ENCODE data around the gene LINC01488. TPM values are rescaled to one million over a fixed set of nuclear protein-coding genes. Genes with fewer than 3 reads are reported as not detected.

The LINC01488 gene
- polyA plus RNA-seq, 6 donors from 2014 or later: not detected

- DNase-seq: no peak
These were observed 693 bp upstream of the LINC01488 start for GRCh38 chr11:69480547-69481392.

GRCh38 chr11:69482322-69482721 lies 859 bp downstream of the LINC01488 start:
- no peak for ATAC-seq (ENCODE audit: low read depth in 2 of 2)
- Mint-ChIP-seq H3K27ac (no peak overlapping the region), H3K9me3 (no peaks in the 10 kb centered on the region), H3K27me3 (peaks cover 0 to 8% (median 0%) of the 10 kb centered on the region in 3 donors), H3K4me1 (peaks cover 0 to 4% (median 0%) of the 10 kb centered on the region in 3 donors), H3K4me3 (no peak overlapping the region), H3K36me3 (no peaks in the 10 kb centered on the region)
- no peak for DNase-seq

More at GRCh38 chr11:69480547-69481392, 693 bp upstream of the LINC01488 start:
- H3K9me3 Mint-ChIP-seq: no peaks in the 10 kb centered on the region
- H3K27ac Mint-ChIP-seq: no peak overlapping the region
- H3K27me3 Mint-ChIP-seq: peaks cover 0 to 10% (median 0%) of the 10 kb centered on the region in 3 donors
- H3K4me1 Mint-ChIP-seq: peaks cover 0 to 4% (median 0%) of the 10 kb centered on the region in 3 donors
- H3K4me3 Mint-ChIP-seq: no peak overlapping the region
- no peak for ATAC-seq (ENCODE audit: low read depth in 2 of 2)
- H3K36me3 Mint-ChIP-seq: no peaks in the 10 kb centered on the region

GRCh38 chr11:69483170-69483569 lies 1.7 kb downstream of the LINC01488 start:
- Mint-ChIP-seq H3K9me3 (no peaks in the 10 kb centered on the region), H3K4me1 (peaks cover 0 to 4% (median 0%) of the 10 kb centered on the region in 3 donors), H3K36me3 (no peaks in the 10 kb centered on the region), H3K4me3 (no peak overlapping the region), H3K27me3 (peaks cover 0 to 6% (median 0%) of the 10 kb centered on the region in 3 donors), H3K27ac (no peak overlapping the region)
- no peak for DNase-seq
- ATAC-seq (ENCODE audit: low read depth in 2 of 2): no peak

- Mint-ChIP-seq H3K27me3 (peaks cover 0 to 6% (median 0%) of the 10 kb centered on the region in 3 donors), H3K9me3 (no peaks in the 10 kb centered on the region), H3K27ac (no peak overlapping the region), H3K4me1 (peaks cover 0 to 4% (median 0%) of the 10 kb centered on the region in 3 donors), H3K36me3 (no peaks in the 10 kb centered on the region), H3K4me3 (no peak overlapping the region)
- DNase-seq (no peak), ATAC-seq (ENCODE audit: low read depth in 2 of 2) (no peak)
These were observed 2.4 kb downstream of the LINC01488 start for GRCh38 chr11:69483691-69484426.

- no peak overlapping the region for H3K4me3 Mint-ChIP-seq
- no peak for DNase-seq
- no peak for ATAC-seq (ENCODE audit: low read depth in 2 of 2)
- H3K4me1 Mint-ChIP-seq: peaks cover 0 to 2% (median 0%) of the 10 kb centered on the region in 3 donors
- peak overlapping the region in 1 of 6 donors; percentile 28 for H3K27ac Mint-ChIP-seq
- no peaks in the 10 kb centered on the region for H3K36me3 Mint-ChIP-seq
- H3K9me3 Mint-ChIP-seq: no peaks in the 10 kb centered on the region
- H3K27me3 Mint-ChIP-seq: peaks cover 0 to 4% (median 0%) of the 10 kb centered on the region in 3 donors
These were observed 3.2 kb downstream of the LINC01488 start for GRCh38 chr11:69484427-69485259.

- Mint-ChIP-seq H3K9me3 (no peaks in the 10 kb centered on the region), H3K27me3 (no peaks in the 10 kb centered on the region), H3K4me1 (no peaks in the 10 kb centered on the region), H3K4me3 (no peak overlapping the region), H3K27ac (no peak overlapping the region), H3K36me3 (no peaks in the 10 kb centered on the region)
- ATAC-seq (ENCODE audit: low read depth in 2 of 2) (no peak), DNase-seq (no peak)
These were observed 4.0 kb downstream of the LINC01488 start for GRCh38 chr11:69485337-69486041.

GRCh38 chr11:69486056-69486772 lies 4.8 kb downstream of the LINC01488 start:
- DNase-seq (no peak), ATAC-seq (ENCODE audit: low read depth in 2 of 2) (no peak)
- H3K27ac Mint-ChIP-seq: no peak overlapping the region
- no peaks in the 10 kb centered on the region for H3K9me3 Mint-ChIP-seq
- H3K36me3 Mint-ChIP-seq: no peaks in the 10 kb centered on the region
- H3K4me3 Mint-ChIP-seq: no peak overlapping the region
- H3K27me3 Mint-ChIP-seq: peaks cover 0 to 6% (median 1%) of the 10 kb centered on the region in 3 donors
- H3K4me1 Mint-ChIP-seq: no peaks in the 10 kb centered on the region

- no peaks in the 10 kb centered on the region for H3K9me3 Mint-ChIP-seq
- H3K36me3 Mint-ChIP-seq: no peaks in the 10 kb centered on the region
- no peak overlapping the region for H3K27ac Mint-ChIP-seq
- H3K4me3 Mint-ChIP-seq: no peak overlapping the region
- ATAC-seq (ENCODE audit: low read depth in 2 of 2): no peak
- no peak for DNase-seq
- H3K27me3 Mint-ChIP-seq: peaks cover 4 to 7% (median 6%) of the 10 kb centered on the region in 3 donors
- no peaks in the 10 kb centered on the region for H3K4me1 Mint-ChIP-seq
These were observed 5.4 kb downstream of the LINC01488 start for GRCh38 chr11:69486773-69487291.

- Mint-ChIP-seq H3K36me3 (no peaks in the 10 kb centered on the region), H3K9me3 (no peaks in the 10 kb centered on the region), H3K4me1 (no peaks in the 10 kb centered on the region), H3K27ac (no peak overlapping the region), H3K4me3 (no peak overlapping the region), H3K27me3 (peaks cover 4 to 13% (median 8%) of the 10 kb centered on the region in 3 donors)
- no peak for ATAC-seq (ENCODE audit: low read depth in 2 of 2)
- DNase-seq: no peak
These were observed 5.9 kb downstream of the LINC01488 start for GRCh38 chr11:69487391-69487790.

- ATAC-seq (ENCODE audit: low read depth in 2 of 2): no peak
- no peak for DNase-seq
- H3K27me3 Mint-ChIP-seq: peaks cover 4 to 16% (median 13%) of the 10 kb centered on the region in 3 donors
- no peak overlapping the region for H3K4me3 Mint-ChIP-seq
- no peaks in the 10 kb centered on the region for H3K36me3 Mint-ChIP-seq
- no peak overlapping the region for H3K27ac Mint-ChIP-seq
- no peaks in the 10 kb centered on the region for H3K4me1 Mint-ChIP-seq
- H3K9me3 Mint-ChIP-seq: no peaks in the 10 kb centered on the region
These were observed 6.5 kb downstream of the LINC01488 start for GRCh38 chr11:69487849-69488542.

GRCh38 chr11:69488543-69488940 lies 7.1 kb downstream of the LINC01488 start:
- no peak overlapping the region for H3K4me3 Mint-ChIP-seq
- no peak for ATAC-seq (ENCODE audit: low read depth in 2 of 2)
- H3K27me3 Mint-ChIP-seq: peaks cover 9 to 21% (median 16%) of the 10 kb centered on the region in 3 donors
- no peaks in the 10 kb centered on the region for H3K9me3 Mint-ChIP-seq
- H3K36me3 Mint-ChIP-seq: no peaks in the 10 kb centered on the region
- no peak for DNase-seq
- no peak overlapping the region for H3K27ac Mint-ChIP-seq
- no peaks in the 10 kb centered on the region for H3K4me1 Mint-ChIP-seq
